Effector memory CD8-positive, alpha-beta T cell (primary cell): ENCODE data around the gene MTREX.

Experiments used
- ATAC-seq: fragments of 150-1000 bp; cut with Tn5 transposase; replicated peaks from 2 replicates; pipeline ENCODE4 v1.10.0; 2021; ENCODE audit warnings: mild to moderate bottlenecking, moderate library complexity
- DNase-seq, 3 experiments: peaks; one replicate each; pipeline ENCODE4 v3.0.0; 2021
- H3K27ac Mint-ChIP-seq, 2 donors: one replicate each; pipeline ENCODE4 v1.8.0; 2022; ENCODE audit warnings: mild to moderate bottlenecking in 2 of 2, mixed read lengths in 2 of 2, moderate library complexity in 2 of 2
- H3K27me3 Mint-ChIP-seq, 2 donors: one replicate each; pipeline ENCODE4 v1.8.0; 2022; ENCODE audit warnings: mixed read lengths in 2 of 2
- H3K36me3 Mint-ChIP-seq: one replicate; pipeline ENCODE4 v1.8.0; 2022; ENCODE audit warnings: mild to moderate bottlenecking, moderate library complexity, mixed read lengths; ENCODE audit not compliant: insufficient read depth
- H3K4me1 Mint-ChIP-seq, 2 donors: one replicate each; pipeline ENCODE4 v1.8.0; 2022; ENCODE audit warnings: low read depth in 2 of 2, mixed read lengths in 2 of 2
- H3K4me3 Mint-ChIP-seq, 2 donors: one replicate each; pipeline ENCODE4 v1.8.0; 2022; ENCODE audit warnings: mild to moderate bottlenecking in 2 of 2, mixed read lengths in 2 of 2, moderate library complexity in 2 of 2
- H3K9me3 Mint-ChIP-seq, 2 donors: one replicate each; pipeline ENCODE4 v1.8.0; 2022; ENCODE audit warnings: mixed read lengths in 2 of 2

MTREX gene

DNA sequence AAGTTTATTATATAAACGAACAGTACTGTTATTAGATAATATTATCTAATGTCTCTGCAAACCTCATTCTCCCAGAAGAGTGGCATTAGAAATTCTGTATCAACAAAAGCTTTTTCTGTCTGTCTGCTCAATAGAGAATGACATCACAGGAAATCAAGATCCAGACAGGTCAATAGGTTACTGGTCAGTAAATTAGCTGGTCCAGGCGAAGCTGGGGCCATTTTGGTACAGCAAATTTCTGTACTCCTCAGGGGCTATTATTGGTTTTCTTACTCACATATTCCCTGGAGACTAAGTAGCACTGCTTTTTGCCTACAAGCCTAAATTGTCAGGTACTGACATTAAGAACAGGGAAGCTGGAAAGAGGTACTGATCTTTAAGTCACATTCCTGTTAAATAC is 146.5 kb downstream of the MTREX start:
- Mint-ChIP-seq H3K9me3 (no peaks in the 10 kb centered on the region), H3K27me3 (no peaks in the 10 kb centered on the region), H3K36me3 (no peaks in the 10 kb centered on the region), H3K4me1 (no peaks in the 10 kb centered on the region), H3K4me3 (no peak overlapping the region), H3K27ac (no peak overlapping the region)
- ATAC-seq (no peak), DNase-seq (no peak)

DNA sequence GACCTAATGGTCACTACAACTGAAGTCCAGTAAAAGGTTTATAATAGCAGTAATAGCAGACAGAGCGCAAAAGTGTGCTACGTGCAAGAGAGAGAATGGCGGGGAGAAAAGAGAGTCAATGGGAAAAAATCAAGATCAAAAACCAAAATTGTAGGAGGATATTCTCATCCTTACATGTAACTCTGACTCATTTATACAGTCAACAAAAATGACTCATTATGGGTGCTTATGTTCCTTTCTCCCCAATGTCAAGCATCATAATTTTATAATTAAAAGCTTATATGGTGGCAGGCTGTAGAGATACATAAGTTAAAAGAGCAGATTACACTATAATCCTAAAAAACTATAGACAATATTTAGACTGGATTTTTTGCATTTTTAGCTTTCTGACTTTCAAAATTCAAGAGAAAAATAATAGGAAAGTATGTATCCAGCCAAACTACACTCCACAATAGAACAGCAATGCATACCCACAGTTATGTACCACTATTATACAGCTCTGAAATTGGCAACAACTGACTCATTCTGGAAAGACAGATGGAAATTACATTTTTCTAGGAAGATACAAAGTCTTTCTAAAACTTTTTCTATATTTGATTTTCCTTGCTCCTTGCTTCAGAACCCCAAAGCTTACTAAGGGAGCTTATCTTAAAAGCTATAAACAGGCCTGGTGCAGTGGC is 148.6 kb downstream of the MTREX start:
- no peaks in the 10 kb centered on the region for H3K4me1 Mint-ChIP-seq
- DNase-seq = no peak

DNA sequence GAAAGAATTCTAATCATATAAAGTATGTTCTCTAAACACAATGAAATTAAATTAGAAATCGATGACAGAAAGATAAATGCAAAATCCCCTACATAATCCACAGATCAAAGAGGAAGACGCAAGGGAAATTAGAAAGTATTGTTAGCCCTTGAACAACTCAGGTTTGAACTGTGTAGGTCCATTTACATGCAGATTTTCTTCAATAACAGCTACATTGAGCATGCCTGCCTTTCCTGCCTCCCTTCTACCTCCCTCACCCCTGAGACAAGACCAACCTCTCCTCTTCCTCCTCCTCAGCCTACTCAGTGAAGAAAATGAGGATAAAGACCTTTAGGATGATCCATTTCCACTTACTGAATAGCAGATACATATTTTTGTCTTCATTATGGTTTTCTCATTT is 151.8 kb downstream of the MTREX start:
- Mint-ChIP-seq H3K27ac (no peak overlapping the region), H3K27me3 (no peaks in the 10 kb centered on the region), H3K36me3 (peaks cover 2% of the 10 kb centered on the region), H3K9me3 (no peaks in the 10 kb centered on the region), H3K4me3 (no peak overlapping the region), H3K4me1 (no peaks in the 10 kb centered on the region)
- ATAC-seq (no peak), DNase-seq (no peak)

More for the DNA sequence above, 148.6 kb downstream of the MTREX start:
- H3K9me3 Mint-ChIP-seq = no peaks in the 10 kb centered on the region
- no peak for ATAC-seq
- no peak overlapping the region for H3K4me3 Mint-ChIP-seq
- H3K27ac Mint-ChIP-seq = no peak overlapping the region
- no peaks in the 10 kb centered on the region for H3K36me3 Mint-ChIP-seq
- H3K27me3 Mint-ChIP-seq = no peaks in the 10 kb centered on the region

- Mint-ChIP-seq H3K4me3 (no peak overlapping the region), H3K27ac (no peak overlapping the region), H3K9me3 (no peaks in the 10 kb centered on the region), H3K27me3 (no peaks in the 10 kb centered on the region), H3K4me1 (no peaks in the 10 kb centered on the region), H3K36me3 (peaks cover 5% of the 10 kb centered on the region)
- DNase-seq (no peak), ATAC-seq (no peak)
Measured at GRCh38 chr5:55463613-55464012, 155.8 kb downstream of the MTREX start.

DNA sequence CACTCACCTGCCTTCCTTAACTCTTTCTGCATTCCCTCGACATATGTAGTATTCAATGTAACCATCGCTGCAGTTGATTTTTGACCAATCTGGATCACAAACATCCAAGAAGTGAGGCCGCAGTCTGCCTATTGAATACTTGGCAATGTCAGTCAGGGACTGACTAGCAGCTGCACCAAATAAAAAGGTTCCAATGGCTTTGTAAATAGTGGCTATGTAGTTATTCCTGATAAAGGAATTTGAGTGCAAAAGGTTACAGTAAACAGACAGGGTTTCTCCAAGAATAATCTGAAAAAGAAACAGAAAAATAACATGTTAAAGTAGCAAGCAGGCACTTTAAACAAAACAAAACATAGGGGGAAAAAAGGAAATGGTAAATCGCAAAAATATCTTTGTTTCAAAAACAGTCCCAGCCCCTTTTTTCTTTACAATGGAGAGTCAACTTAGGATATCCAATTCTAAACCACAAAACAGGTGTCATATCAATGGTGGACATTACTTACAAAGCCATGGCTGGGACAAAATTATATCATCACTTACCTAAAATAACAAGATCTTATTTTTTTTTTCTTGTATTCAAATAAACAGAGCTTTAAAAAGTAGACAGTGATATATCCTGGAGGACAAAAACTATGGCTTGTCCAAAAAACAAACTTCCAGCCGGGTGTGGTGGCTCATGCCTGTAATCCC is 160.2 kb downstream of the MTREX start:
- ATAC-seq = no peak
- H3K36me3 Mint-ChIP-seq = peaks cover 5% of the 10 kb centered on the region
- DNase-seq = no peak

DNA sequence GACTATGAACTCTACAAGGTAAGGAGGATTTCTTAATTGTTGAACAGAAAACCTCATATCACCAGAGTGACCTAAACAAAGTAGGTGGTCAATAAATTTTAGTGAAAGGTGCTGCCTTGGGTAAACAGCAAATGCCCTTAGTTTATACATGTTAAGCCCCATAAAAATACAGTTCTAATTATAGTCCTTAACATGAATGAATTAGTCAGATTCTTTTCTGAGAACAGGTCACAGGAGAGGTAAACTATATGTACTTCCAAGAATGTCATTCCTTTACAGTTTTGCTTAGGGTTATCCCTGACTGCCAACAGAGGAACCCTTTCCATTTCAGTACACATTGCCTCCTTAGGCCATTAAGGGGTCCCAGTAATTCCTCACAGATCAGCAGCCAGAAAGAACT is 162.1 kb downstream of the MTREX start:
- Mint-ChIP-seq H3K36me3 (peaks cover 3% of the 10 kb centered on the region), H3K9me3 (no peaks in the 10 kb centered on the region), H3K4me3 (no peak overlapping the region), H3K27ac (no peak overlapping the region), H3K4me1 (no peaks in the 10 kb centered on the region), H3K27me3 (no peaks in the 10 kb centered on the region)
- ATAC-seq = no peak
- DNase-seq = no peak

More for the DNA sequence above, 160.2 kb downstream of the MTREX start:
- Mint-ChIP-seq H3K27ac (no peak overlapping the region), H3K27me3 (no peaks in the 10 kb centered on the region), H3K4me1 (no peaks in the 10 kb centered on the region), H3K9me3 (no peaks in the 10 kb centered on the region), H3K4me3 (no peak overlapping the region)

DNA sequence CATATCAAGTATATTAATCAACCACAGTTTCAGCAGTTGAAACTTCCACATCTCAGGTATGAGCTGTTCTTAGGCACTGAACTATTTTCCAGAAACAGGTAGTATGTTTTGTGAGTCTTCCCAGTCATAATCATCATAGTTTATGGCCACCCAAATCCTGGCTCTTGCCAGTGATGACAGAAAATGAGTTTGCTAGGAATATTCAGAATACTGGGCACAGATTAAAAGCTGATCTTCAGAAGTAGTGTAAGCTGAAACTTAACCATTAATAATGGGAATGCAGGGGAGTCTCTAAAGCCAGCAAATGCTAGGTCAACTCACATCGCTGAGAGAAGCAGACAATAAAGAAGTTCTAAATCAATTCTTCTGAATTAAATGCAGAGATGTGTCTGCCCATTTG is 162.5 kb downstream of the MTREX start:
- peaks cover 3% of the 10 kb centered on the region for H3K36me3 Mint-ChIP-seq
- H3K27me3 Mint-ChIP-seq = no peaks in the 10 kb centered on the region
- ATAC-seq = no peak
- no peak for DNase-seq
- H3K27ac Mint-ChIP-seq = no peak overlapping the region
- no peak overlapping the region for H3K4me3 Mint-ChIP-seq
- H3K9me3 Mint-ChIP-seq = no peaks in the 10 kb centered on the region
- H3K4me1 Mint-ChIP-seq = no peaks in the 10 kb centered on the region

- DNase-seq (no peak), ATAC-seq (no peak)
- H3K27ac Mint-ChIP-seq = no peak overlapping the region
- H3K9me3 Mint-ChIP-seq = no peaks in the 10 kb centered on the region
- no peaks in the 10 kb centered on the region for H3K4me1 Mint-ChIP-seq
- no peak overlapping the region for H3K4me3 Mint-ChIP-seq
- H3K36me3 Mint-ChIP-seq = peaks cover 2% of the 10 kb centered on the region
- no peaks in the 10 kb centered on the region for H3K27me3 Mint-ChIP-seq
Measured at GRCh38 chr5:55471468-55471867, 163.7 kb downstream of the MTREX start.

DNA sequence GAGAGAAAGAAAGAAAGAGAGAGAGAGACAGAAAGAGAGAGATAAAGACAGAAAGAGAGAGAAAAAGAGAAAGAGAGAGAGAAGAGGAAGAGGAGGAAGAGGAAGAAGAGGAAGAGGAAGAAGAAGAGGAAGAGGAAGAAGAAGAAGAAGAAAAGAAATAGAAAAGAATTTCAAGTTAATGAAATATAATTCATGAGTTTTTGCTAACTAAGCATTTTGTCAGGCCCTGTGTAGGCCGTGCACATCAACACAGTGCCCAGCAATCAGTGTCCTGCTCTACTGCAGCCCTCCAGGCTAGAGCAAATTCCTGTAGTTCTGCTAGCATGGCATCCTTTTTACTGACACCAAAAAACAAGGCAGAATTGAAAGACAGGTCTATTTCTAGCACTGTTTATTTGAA is 164.9 kb downstream of the MTREX start:
- Mint-ChIP-seq H3K27ac (no peak overlapping the region), H3K4me1 (no peaks in the 10 kb centered on the region)

More for the DNA sequence above, 164.9 kb downstream of the MTREX start:
- Mint-ChIP-seq H3K27me3 (no peaks in the 10 kb centered on the region), H3K9me3 (no peaks in the 10 kb centered on the region), H3K36me3 (no peaks in the 10 kb centered on the region), H3K4me3 (no peak overlapping the region)
- DNase-seq (no peak), ATAC-seq (no peak)
